Measurements from ENCODE around the gene UBE2R2.
"Not testable (repeated sequence)": the region's sequence is repeated elsewhere in the genome, so short reads cannot be mapped to it uniquely, and the experiment has no call there.

Gene UBE2R2

DNA sequence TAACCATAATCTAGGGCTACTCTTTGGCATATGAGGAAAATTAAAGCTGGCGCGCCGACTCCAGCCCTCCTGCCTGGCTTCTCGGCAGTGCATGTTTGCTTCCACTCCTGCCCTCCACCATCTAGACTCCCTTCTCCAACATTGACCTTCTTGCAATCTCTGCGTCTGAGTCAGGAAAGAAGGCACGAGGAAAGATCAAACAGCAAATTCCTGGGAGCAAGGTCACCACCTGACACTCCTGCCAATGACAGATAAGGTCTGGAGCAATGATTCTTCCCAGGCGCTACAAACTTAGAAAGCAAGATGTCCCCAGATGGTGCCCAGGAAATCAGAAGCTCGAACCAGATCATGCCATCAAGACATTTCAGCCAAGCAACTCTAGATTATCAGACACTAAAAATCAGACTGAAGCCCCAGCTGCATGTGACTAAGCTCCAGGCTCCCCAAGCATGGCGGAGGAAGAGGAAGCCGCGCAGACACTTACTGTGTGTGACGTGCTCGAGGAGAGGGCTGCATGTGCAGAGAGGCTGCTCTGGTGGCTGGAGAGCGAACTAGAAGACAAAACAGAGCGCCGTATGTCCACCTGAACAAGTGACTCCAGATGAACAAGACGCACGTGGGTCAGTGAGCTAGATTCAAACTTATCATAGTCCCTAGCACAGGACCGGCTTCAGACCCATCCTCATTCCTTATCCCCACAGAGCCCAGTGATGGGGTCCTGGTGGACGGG, 115.3 kb downstream of the UBE2R2 start:
- DNase-seq = no peak

DNA sequence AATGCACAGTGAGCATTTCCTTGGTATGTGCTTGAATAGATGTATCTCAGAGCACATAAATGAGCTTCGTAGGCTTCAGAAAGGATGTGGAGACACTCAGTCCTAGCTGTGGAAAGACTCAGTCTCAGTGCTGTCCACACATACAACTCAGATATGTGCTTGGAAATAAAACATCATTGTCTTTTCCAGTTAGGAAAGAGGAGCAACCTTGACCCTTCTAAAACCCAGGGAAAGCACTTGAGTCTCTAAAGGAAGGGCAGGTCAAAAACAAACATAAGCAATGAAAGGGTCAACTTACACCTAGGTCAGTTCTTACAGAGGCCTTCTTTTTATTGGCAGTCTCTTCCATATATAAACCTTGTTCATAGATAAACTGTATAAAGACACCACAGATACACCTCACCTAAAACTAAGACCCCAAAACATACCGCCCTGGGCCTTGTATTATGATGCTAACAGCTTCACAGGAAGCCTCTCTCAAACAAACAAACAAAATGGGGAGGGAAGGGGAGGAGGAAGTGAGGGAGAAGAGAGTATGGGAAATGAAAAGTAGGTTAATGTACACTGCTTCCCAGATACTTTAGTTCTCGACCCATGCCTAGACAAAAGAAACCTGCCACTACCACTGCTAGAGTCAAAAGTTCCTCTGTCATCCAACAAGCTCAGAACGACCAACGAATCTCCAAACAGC, 117.4 kb downstream of the UBE2R2 start:
- DNase-seq = no peak

DNA sequence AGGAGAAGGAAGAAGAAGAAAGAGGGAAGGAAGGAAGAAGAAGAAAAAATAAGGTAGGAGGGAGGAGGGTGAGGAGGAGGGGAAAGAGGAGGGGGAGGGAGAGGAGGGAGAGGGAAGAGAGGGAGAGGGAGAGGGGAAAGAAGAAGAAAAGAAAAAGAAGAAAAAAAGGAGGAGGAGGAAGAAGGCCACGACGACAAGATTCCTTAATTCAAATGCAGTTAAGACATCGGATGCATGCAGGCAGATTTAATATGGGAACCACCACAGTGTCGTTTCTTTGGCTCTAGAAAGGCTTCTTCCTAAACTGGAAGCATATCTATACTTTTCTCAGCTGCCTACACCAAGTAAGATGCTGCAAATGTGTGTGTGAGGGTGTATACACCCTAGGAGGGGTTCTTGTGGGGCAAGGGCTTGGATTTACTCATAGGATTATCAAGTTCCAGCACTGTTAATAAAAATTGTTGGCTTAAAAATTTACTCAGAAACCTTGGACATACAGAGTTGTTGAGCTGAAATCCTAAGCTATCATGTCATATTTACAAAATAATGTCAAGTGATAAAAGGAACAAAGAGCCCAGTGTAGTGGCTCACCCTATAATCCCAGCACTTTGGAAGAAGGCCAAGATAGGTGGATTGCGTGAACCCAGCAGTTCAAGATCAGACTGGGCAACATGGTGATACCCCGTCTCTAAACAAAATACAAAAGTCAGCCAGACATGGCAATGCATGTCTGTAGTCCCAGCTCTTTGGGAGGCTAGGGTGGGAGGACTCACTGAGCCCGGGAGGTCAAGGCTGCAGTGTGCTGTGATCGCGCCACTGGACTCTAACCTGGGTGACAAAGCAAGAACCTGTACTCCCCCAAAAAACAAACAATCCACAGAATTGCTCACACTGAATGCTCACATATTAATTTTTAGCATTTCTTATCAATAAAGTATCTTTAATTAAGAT, 123.2 kb downstream of the UBE2R2 start:
- no peak for DNase-seq

- DNase-seq = no peak
These were observed 125.6 kb downstream of the UBE2R2 start for GRCh38 chr9:33942471-33943083.

DNA sequence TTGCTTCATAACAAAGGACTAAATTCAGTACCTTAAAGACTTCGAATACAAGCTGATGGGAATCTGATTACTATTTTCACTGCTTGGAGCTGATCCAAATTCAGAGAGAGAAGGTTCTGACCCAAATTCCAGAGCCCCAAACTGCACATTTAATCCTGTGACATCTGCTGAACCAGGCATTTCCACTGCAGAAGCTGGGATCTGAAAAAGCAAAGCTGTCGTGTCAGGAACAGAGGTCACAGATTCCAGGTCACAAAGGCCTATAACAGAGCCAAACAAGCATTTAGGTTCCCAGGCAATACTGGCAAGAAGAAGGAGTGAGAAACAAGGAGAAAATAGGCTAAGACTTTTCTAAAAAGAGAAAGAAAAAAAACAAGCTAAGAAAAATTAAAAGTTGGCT, 126.4 kb downstream of the UBE2R2 start:
- no peak for DNase-seq

GRCh38 chr9:33946779-33947535, 130.0 kb downstream of the UBE2R2 start:
- DNase-seq = no peak

DNA sequence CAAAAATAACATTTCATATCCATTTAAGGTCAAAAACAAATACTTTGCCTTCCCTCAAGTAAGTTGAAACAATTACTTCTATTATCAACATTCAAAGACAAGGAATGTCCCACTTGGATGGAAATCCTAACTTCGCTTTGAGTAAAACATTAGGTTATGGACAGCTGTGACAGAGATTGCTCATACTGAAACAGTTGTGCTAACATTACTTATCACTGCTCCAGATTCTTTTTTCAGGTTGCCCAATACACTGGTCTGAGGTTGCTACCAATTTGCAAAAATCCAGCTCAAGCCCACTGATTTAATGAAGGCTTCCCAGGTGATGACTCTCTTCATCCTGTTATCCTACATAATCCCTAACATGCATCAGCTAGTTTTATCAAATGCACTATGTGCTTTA, 133.4 kb downstream of the UBE2R2 start:
- no peak for DNase-seq

DNA sequence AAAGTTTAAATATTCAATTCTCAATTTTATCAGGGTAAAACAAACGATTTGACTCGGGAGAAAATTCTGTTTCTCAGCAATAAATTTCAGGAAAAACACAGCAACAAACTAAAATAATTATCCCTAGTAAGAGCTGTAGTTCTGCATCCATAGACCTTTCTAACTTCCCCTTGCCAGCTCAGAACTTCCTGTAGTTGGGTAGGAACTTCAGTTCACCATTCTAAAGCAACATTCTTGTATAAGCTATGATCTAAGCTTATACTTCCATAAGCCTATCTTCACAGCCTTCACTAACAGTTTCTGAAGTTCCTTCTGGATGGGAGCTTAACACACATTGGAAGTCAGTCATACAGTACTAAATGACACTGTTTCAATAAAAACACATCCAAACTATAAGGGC, 135.1 kb downstream of the UBE2R2 start:
- no peak for DNase-seq

GRCh38 chr9:33956544-33956943, 139.6 kb downstream of the UBE2R2 start:
- no peak for DNase-seq

DNA sequence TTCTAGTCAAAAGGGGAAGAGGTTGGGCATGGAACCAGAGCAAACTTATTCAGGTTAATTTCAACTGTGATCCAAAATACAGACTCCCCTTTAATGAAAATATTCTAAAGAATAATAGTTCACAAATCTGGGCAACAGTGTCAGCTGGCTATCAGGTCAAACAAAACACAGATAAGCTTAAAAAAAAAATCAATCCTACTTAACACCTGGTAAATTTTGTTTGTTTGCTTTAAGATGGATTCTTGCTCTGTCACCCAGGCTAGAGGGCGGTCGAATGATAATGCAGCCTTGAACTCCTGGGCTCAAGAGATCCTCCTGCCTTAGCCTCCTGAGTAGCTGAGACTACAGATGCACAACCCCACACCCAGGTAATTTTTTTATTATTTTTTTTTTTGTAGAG, 142.8 kb downstream of the UBE2R2 start:
- DNase-seq = no peak

GRCh38 chr9:33962468-33962867, 145.5 kb downstream of the UBE2R2 start:
- DNase-seq = not testable (repeated sequence)

DNA sequence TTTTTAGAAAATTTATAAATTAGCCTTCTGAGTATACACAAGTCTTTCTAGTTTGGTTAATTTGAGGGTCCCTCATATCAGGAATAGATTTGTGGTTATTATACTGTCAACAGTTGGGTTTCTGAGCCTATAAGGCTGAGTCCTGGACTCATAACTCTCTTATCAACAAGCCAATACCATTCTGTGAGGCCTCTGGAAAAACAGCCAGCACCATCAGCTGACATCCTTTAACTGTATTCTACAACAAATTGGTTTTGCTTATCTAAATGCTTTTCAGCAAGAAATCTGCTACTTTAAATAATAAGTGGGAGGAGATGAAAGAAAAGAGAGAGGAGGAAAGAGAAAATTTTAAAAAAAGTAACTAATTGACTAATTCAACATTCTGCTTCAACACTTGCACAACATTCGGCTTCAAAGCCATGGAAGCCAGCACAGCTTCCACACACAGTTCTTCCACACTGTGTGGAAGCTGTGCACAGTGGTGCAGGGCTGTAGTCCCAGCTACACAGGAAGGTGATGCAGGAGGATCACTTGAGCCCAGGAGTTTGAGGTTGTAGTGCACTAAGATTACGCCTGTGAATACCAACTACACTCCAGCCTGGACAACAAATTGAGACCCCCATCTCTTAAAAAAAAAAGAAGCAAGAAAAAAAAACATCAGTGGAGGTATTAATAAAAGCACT, 147.3 kb downstream of the UBE2R2 start:
- no peak for DNase-seq
